CD4-positive, CD25-positive, alpha-beta regulatory T cell (primary cell): ENCODE data around the gene SLC13A3. TPM values are rescaled to one million over a fixed set of nuclear protein-coding genes. Genes with fewer than 3 reads are reported as not detected.

Experiments used
- ATAC-seq, 2 donors: fragments of 150-1000 bp; cut with Tn5 transposase; one replicate each; pipeline ENCODE4 v1.10.0; 2021; ENCODE audit warnings: low read depth in 2 of 2, moderate number of reproducible peaks in 2 of 2, moderate library complexity in 1 of 2
- DNase-seq, 3 donors: peaks; one replicate each; pipeline versions ENCODE4 v3.0.0 to v3.0.0-alpha.2; 2012 to 2022; ENCODE audit warnings: mixed read lengths in 1 of 3
- H3K27ac ChIP-seq: one replicate; pipeline ENCODE4 v1.7.0; 2013; ENCODE audit warnings: mild to moderate bottlenecking, low read length; ENCODE audit not compliant: insufficient read depth, poor library complexity, severe bottlenecking
- H3K27me3 ChIP-seq: one replicate; pipeline ENCODE4 v1.7.0; 2013; ENCODE audit warnings: low read length; ENCODE audit not compliant: control insufficient read depth, insufficient read depth
- H3K36me3 ChIP-seq: one replicate; pipeline ENCODE4 v1.7.0; 2013; ENCODE audit warnings: mild to moderate bottlenecking, low read length, moderate library complexity; ENCODE audit not compliant: control insufficient read depth, insufficient read depth
- H3K4me1 ChIP-seq: 2 replicates; pipeline ENCODE4 v1.7.0; 2013; ENCODE audit warnings: mild to moderate bottlenecking, low read length; ENCODE audit not compliant: insufficient read depth, control insufficient read depth, poor library complexity, severe bottlenecking
- H3K4me3 ChIP-seq: one replicate; pipeline ENCODE4 v1.7.0; 2013; ENCODE audit warnings: low read depth, mild to moderate bottlenecking, low read length, moderate library complexity
- H3K9me3 ChIP-seq, 2 experiments: 1 replicate in 1 of 2; 2 replicates in 1 of 2; pipeline ENCODE4 v1.7.0; 2013; ENCODE audit warnings: low read length in 2 of 2, mild to moderate bottlenecking in 1 of 2, moderate library complexity in 1 of 2; ENCODE audit not compliant: control insufficient read depth in 2 of 2
- H3K27ac Mint-ChIP-seq, 3 donors: one replicate each; pipeline ENCODE4 v1.8.0; 2020 to 2022; ENCODE audit warnings: mild to moderate bottlenecking in 3 of 3, mixed read lengths in 3 of 3, moderate library complexity in 2 of 3
- H3K27me3 Mint-ChIP-seq: one replicate; pipeline ENCODE4 v1.8.0; 2022; ENCODE audit warnings: mild to moderate bottlenecking, mixed read lengths
- H3K36me3 Mint-ChIP-seq: one replicate; pipeline ENCODE4 v1.8.0; 2020; ENCODE audit warnings: mixed read lengths
- H3K4me1 Mint-ChIP-seq, 4 donors: one replicate each; pipeline ENCODE4 v1.8.0; 2020 to 2022; ENCODE audit warnings: mixed read lengths in 4 of 4, mild to moderate bottlenecking in 1 of 4
- H3K4me3 Mint-ChIP-seq, 4 donors: one replicate each; pipeline ENCODE4 v1.8.0; 2020 to 2022; ENCODE audit warnings: mild to moderate bottlenecking in 4 of 4, mixed read lengths in 4 of 4, moderate library complexity in 3 of 4
- H3K9me3 Mint-ChIP-seq, 7 donors: one replicate each; pipeline ENCODE4 v1.8.0; 2020 to 2022; ENCODE audit warnings: mixed read lengths in 7 of 7, mild to moderate bottlenecking in 3 of 7, moderate library complexity in 2 of 7
- polyA plus RNA-seq, 4 donors: library from polyadenylated mRNA; unstranded; fragments of 300-500 nt; fragmentation: Illumina TruSeq; gene quantifications; one replicate each; pipeline ENCODE4 v1.2.3, GENCODE V29; 2021
- total RNA-seq: library from RNA; stranded (reverse); gene quantifications from one replicate; pipeline ENCODE4 v1.2.3, GENCODE V29; 2022

SLC13A3 gene
- total and polyA plus RNA-seq, 5 donors from 2014 or later, result 0.67 TPM; not detected in 4

DNA sequence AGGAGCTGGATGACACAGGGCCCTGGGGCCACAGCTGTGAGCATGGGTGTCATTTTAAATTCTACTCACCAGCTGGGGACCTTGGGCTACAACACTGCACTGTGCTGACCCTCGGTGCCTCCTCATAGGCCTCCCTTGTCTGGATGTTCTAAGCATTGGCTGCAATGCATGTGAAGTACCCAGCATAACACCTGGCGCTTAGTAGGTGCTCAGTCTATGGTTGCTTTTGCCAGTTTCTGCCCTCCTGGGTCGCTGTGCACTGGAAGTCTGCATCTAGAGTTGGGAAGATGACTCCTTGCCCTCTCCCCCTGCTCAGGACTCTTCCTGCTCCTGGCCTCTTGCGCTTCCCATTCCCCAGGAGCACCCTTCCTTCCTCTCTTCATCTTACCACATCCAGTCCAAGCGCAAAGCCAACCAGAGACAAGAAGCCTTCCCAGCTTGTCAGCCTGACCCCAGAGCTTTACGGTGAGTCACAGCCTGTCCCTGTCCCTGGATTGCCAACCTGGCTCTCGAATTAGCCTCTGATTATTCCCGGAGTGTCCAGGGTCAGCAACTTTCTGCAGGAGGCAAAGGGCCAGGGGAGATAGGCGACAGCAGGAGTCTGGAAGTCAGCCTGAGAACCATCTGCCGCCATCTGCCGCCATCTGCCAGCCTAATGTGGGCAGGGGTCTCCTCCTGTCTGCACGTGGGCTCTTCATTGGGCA lies 8.8 kb downstream of the SLC13A3 start:
- Histone ChIP-seq H3K36me3 (no peaks in the 10 kb centered on the region), H3K27ac (no peak overlapping the region), H3K9me3 (no peaks in the 10 kb centered on the region), H3K4me3 (no peak overlapping the region), H3K27me3 (no peaks in the 10 kb centered on the region), H3K4me1 (no peaks in the 10 kb centered on the region)
- peaks cover 28% of the 10 kb centered on the region for H3K27me3 Mint-ChIP-seq
- no peaks in the 10 kb centered on the region for H3K36me3 Mint-ChIP-seq
- no peak overlapping the region for H3K27ac Mint-ChIP-seq
- no peak overlapping the region for H3K4me3 Mint-ChIP-seq
- H3K4me1 Mint-ChIP-seq, result no peaks in the 10 kb centered on the region
- ATAC-seq, result no peak
- DNase-seq, result no peak
- H3K9me3 Mint-ChIP-seq, result peaks cover 0 to 2% (median 0%) of the 10 kb centered on the region in 7 donors

DNA sequence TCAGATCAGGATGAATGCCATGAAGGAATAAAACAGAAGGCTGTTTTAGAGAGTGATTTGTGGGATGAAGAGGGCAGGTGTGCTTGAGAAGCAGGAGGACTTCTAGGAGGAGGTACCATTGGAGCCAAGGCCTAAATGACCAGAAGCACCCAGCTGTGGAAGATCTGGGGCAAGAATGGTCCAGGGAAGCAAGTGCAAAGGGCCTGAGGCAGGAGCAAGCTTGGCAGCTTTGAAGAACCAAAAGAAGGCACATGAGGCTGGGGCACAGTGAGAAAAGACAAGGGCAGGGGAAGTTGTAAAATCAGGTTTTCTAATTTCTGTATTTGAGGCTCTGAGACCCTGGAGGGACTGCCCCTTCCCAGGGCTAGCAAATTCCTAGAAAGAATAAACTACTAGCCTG lies 9.8 kb downstream of the SLC13A3 start:
- Histone ChIP-seq H3K27ac (no peak overlapping the region), H3K27me3 (no peaks in the 10 kb centered on the region), H3K4me3 (no peak overlapping the region), H3K36me3 (no peaks in the 10 kb centered on the region), H3K4me1 (no peaks in the 10 kb centered on the region), H3K9me3 (no peaks in the 10 kb centered on the region)
- Mint-ChIP-seq H3K36me3 (no peaks in the 10 kb centered on the region), H3K9me3 (peaks cover 0 to 2% (median 0%) of the 10 kb centered on the region in 7 donors), H3K27me3 (peaks cover 33% of the 10 kb centered on the region), H3K4me1 (no peaks in the 10 kb centered on the region), H3K4me3 (no peak overlapping the region), H3K27ac (no peak overlapping the region)
- no peak for ATAC-seq
- DNase-seq, result no peak

DNA sequence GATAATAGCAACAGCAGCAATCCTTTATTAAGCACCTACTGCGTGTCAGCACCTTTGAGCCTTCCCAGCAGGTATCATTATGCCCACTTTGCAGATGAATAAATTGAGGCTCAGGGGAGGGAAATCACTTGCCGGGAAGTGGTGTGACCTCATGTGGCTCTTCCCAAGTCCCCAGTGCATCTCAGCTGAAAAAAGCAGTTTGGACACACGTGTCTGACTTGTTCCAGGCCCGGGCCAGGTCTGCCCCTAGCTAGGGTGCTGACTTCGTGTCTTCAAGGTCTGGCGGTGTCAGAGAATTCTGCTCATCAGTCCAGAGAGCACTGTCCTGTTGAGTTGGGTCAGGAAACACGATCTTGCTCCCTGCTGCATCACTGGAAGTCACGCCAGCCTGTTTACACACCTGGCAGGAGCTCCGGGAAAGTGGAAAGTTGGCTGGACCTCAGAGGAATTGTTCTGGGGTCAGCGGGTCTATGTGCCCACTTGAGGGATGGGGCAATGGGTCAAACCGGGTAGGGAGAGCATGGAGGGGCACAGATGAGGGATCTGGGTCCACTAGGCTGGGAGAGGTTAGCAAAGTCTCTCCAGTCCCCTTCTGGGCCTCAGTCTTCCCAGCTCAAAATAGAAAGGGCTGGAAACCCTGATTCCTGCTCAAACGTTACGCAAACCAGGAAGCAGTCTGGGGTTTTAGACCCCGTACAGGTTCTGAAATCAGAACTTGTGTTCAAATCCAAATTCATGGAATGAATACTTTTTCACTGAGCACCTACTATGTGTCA lies 10.5 kb downstream of the SLC13A3 start:
- Mint-ChIP-seq H3K4me3 (no peak overlapping the region), H3K27me3 (peaks cover 34% of the 10 kb centered on the region), H3K4me1 (no peaks in the 10 kb centered on the region), H3K36me3 (no peaks in the 10 kb centered on the region), H3K27ac (no peak overlapping the region), H3K9me3 (peaks cover 0 to 2% (median 0%) of the 10 kb centered on the region in 7 donors)
- no peak for ATAC-seq
- H3K4me1 ChIP-seq, result no peaks in the 10 kb centered on the region
- DNase-seq, result no peak
- H3K9me3 ChIP-seq, result no peaks in the 10 kb centered on the region
- H3K4me3 ChIP-seq, result no peak overlapping the region
- no peaks in the 10 kb centered on the region for H3K36me3 ChIP-seq
- no peak overlapping the region for H3K27ac ChIP-seq
- no peaks in the 10 kb centered on the region for H3K27me3 ChIP-seq

DNA sequence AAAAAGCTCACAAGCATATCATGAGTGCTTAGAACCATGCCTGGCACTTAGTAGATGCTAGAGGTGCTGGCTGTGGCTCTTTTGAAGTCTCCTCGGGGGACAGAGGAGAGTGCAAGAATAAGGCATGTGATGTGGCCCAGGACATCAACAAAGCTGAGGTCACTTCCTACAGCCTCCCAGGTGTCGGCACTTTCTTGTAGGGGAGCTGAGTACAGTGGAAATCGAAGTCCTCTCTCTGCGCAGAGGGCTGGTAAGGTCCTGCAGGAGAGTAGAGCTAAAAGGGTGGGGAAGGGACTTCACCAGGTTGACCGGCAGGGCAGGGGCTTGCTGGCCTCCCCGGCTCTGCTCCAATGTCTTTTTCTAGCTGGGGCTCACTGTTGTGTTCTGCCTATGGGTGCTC lies 11.2 kb downstream of the SLC13A3 start:
- Mint-ChIP-seq H3K36me3 (no peaks in the 10 kb centered on the region), H3K27me3 (peaks cover 38% of the 10 kb centered on the region), H3K4me3 (no peak overlapping the region), H3K4me1 (no peaks in the 10 kb centered on the region), H3K27ac (no peak overlapping the region), H3K9me3 (peaks cover 0 to 2% (median 0%) of the 10 kb centered on the region in 7 donors)
- Histone ChIP-seq H3K4me1 (no peaks in the 10 kb centered on the region), H3K27ac (no peak overlapping the region), H3K36me3 (no peaks in the 10 kb centered on the region), H3K9me3 (no peaks in the 10 kb centered on the region), H3K4me3 (no peak overlapping the region), H3K27me3 (no peaks in the 10 kb centered on the region)
- DNase-seq, result no peak
- ATAC-seq, result no peak

DNA sequence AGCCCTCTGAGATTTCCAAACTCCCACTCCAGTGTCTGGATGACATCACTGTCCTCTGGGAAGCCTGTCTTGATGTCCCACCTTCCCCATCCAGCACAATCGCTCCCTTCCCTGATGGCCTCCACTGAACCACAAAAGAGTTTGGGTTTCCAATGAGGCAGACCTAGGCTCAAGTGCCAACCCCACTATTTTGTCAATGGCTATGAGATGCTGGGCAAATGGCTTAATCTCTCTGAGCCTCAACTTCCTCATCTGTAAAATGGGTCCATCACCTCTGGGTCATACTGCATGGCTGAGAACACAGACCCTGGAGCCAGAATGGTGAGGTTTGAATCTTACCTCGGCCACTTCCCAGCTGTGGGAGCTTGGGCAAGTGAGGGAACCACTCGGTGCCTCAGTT lies 11.7 kb downstream of the SLC13A3 start:
- Histone ChIP-seq H3K4me1 (no peaks in the 10 kb centered on the region), H3K4me3 (no peak overlapping the region), H3K36me3 (no peaks in the 10 kb centered on the region), H3K9me3 (no peaks in the 10 kb centered on the region), H3K27me3 (no peaks in the 10 kb centered on the region), H3K27ac (no peak overlapping the region)
- DNase-seq (no peak), ATAC-seq (no peak)
- Mint-ChIP-seq H3K9me3 (peaks cover 0 to 2% (median 0%) of the 10 kb centered on the region in 7 donors), H3K36me3 (no peaks in the 10 kb centered on the region), H3K4me3 (no peak overlapping the region), H3K27ac (peak overlapping the region in 1 of 3 donors; percentile 80), H3K4me1 (no peaks in the 10 kb centered on the region), H3K27me3 (peaks cover 38% of the 10 kb centered on the region)

DNA sequence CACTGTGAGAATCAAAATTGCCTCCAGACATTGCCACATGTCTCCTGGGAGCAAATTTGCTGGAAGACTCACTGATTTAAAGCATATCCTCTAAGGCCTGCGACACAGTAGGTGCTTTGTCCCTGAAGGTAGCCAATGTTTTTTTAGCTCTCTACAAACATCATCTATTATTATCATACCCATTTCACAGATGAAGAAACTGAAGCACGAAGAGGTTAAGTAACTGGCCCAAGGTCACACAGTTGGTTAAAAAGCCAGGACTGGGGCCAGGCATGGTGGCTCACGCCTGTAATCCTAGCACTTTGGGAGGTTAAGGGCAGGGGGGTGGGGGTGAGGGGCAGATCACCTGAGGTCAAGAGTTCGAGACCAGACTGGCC lies 12.4 kb downstream of the SLC13A3 start:
- peaks cover 0 to 2% (median 0%) of the 10 kb centered on the region in 7 donors for H3K9me3 Mint-ChIP-seq
- no peak overlapping the region for H3K4me3 Mint-ChIP-seq
- Histone ChIP-seq H3K36me3 (no peaks in the 10 kb centered on the region), H3K9me3 (no peaks in the 10 kb centered on the region), H3K27ac (no peak overlapping the region), H3K27me3 (no peaks in the 10 kb centered on the region), H3K4me1 (no peaks in the 10 kb centered on the region), H3K4me3 (no peak overlapping the region)
- DNase-seq (no peak), ATAC-seq (no peak)
- peaks cover 38% of the 10 kb centered on the region for H3K27me3 Mint-ChIP-seq
- H3K4me1 Mint-ChIP-seq, result no peaks in the 10 kb centered on the region
- H3K36me3 Mint-ChIP-seq, result no peaks in the 10 kb centered on the region
- no peak overlapping the region for H3K27ac Mint-ChIP-seq

DNA sequence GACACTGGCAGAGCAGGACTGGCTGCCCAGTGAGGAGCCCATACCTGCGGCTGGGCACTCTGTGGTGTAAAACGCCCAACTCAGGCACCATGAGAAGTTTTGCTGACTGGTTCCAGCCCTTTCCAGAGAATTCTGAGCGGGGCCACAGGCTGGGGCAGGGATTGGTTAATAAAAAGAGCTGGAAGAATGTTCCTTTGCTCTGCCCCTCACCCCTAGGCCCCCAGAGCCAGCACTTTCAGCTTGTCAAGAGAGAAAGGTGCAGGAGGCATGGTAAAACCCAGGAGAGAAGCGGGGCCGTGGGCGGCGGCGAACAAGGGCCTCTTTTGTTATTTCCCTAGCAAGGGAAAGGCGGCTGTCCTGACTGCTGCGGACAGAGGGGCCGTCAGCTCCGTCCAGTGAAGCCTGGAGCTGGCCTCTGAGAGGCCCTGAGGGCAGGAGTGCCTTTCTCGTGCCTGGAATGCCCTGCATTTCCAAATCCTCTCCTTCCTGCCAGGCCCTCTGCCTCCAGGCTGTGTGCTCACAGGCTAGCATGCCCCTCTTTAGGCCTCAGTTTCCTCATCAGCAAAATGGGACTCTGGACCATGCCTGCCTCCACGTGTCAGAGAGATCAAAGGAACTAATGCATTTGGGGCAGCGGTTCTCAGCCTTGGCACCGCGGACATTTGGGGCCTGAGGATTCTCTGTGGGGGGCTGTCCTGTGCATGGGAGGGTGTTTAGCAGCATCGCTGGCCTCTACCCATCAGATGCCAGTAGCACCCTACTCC lies 12.9 kb downstream of the SLC13A3 start:
- H3K27me3 Mint-ChIP-seq, result peaks cover 37% of the 10 kb centered on the region
- H3K27ac Mint-ChIP-seq, result no peak overlapping the region
- Histone ChIP-seq H3K27ac (no peak overlapping the region), H3K4me1 (no peaks in the 10 kb centered on the region), H3K4me3 (no peak overlapping the region), H3K27me3 (no peaks in the 10 kb centered on the region), H3K36me3 (no peaks in the 10 kb centered on the region), H3K9me3 (no peaks in the 10 kb centered on the region)
- no peaks in the 10 kb centered on the region for H3K36me3 Mint-ChIP-seq
- H3K4me1 Mint-ChIP-seq, result no peaks in the 10 kb centered on the region
- ATAC-seq (no peak), DNase-seq (no peak)
- H3K4me3 Mint-ChIP-seq, result no peak overlapping the region
- H3K9me3 Mint-ChIP-seq, result peaks cover 0 to 2% (median 0%) of the 10 kb centered on the region in 7 donors
